Sigmoid colon (tissue), 7 donors: ENCODE data around the gene CNOT9. TPM values are rescaled to one million over a fixed set of nuclear protein-coding genes. Genes with fewer than 3 reads are reported as not detected.

ENCODE experiments used
- DNase-seq: peaks from one replicate; pipeline ENCODE4 v3.0.0-alpha.2; 2019
- H3K27ac ChIP-seq, 4 donors: fragments of 200-600 bp; sonication (generic); one replicate each; pipeline ENCODE4 v1.5.1; 2016 to 2019; ENCODE audit warnings: mild to moderate bottlenecking in 1 of 4
- H3K27me3 ChIP-seq, 3 donors: fragments of 200-600 bp; sonication (generic); one replicate each; pipeline ENCODE4 v1.5.1; 2019; ENCODE audit warnings: mild to moderate bottlenecking in 1 of 3
- H3K36me3 ChIP-seq, 4 donors: fragments of 200-600 bp; sonication (generic); one replicate each; pipeline ENCODE4 v1.5.1; 2016 to 2019
- H3K4me1 ChIP-seq, 4 donors: fragments of 200-600 bp; sonication (generic); one replicate each; pipeline ENCODE4 v1.5.1; 2017 to 2019
- H3K4me3 ChIP-seq, 4 donors: fragments of 200-600 bp; sonication (generic); one replicate each; pipeline ENCODE4 v1.5.1; 2017 to 2019; ENCODE audit warnings: mild to moderate bottlenecking in 2 of 4, moderate library complexity in 1 of 4
- H3K9me3 ChIP-seq, 4 donors: fragments of 200-600 bp in 3 of 4; sonication (generic) in 3 of 4; one replicate each; pipeline versions ENCODE4 v1.5.1 to v1.6.1; 2013 to 2019
- EP300 ChIP-seq, 4 donors: sonication (generic); formaldehyde crosslinking; IDR thresholded peaks; one replicate each; pipeline ENCODE4 v1.6.1; 2017; ENCODE audit warnings: antibody characterized with exemption in 4 of 4
- POLR2A ChIP-seq, 2 donors: fragments of 450-650 bp; IDR thresholded peaks; one replicate each; pipeline ENCODE4 v1.6.1; 2016; ENCODE audit warnings: antibody characterized with exemption in 2 of 2, mild to moderate bottlenecking in 2 of 2, moderate library complexity in 2 of 2
- POLR2AphosphoS5 ChIP-seq, 4 donors: sonication (generic); formaldehyde crosslinking; IDR thresholded peaks; one replicate each; pipeline ENCODE4 v1.6.1; 2017; ENCODE audit warnings: antibody characterized with exemption in 4 of 4
- WGBS, 2 donors: extraction: QIAGEN DNeasy Blood & Tissue Kit; methylation state at CpG; one replicate each; pipeline ENCODE4 v1.1.7; 2013; 5-methylcytosine and 5-hydroxymethylcytosine counted together
- intact Hi-C: fragments of 100-400 bp; cut with DNase I; formaldehyde crosslinking; loops from one replicate; pipeline ENCODE4 v1.15.1; 2023
- polyA plus RNA-seq, 3 donors: library from polyadenylated mRNA; stranded (reverse); fragments of 200-250 nt; gene quantifications; one replicate each; pipeline ENCODE4 v1.2.3, GENCODE V29; 2013
- small RNA-seq, 3 donors: library from RNA; depleted of rRNA; stranded (forward); fragments of <200 nt; gene quantifications; one replicate each; pipeline ENCODE3, GENCODE V24; 2016
- total RNA-seq, 4 donors: library from RNA; depleted of rRNA; stranded (reverse); fragments of >200 nt; gene quantifications; one replicate each; pipeline ENCODE4 v1.1.0, GENCODE V29; 2016
- TF ChIP-seq, protein P1 (sequence below), 4 experiments: fragments of 450-650 bp in 3 of 4; fragments of 200-600 bp in 1 of 4; IDR thresholded peaks; one replicate each; pipeline ENCODE4 v1.5.1; 2016 to 2019; ENCODE audit warnings: antibody characterized with exemption in 4 of 4, mild to moderate bottlenecking in 3 of 4, moderate library complexity in 2 of 4
- donor health status: healthy with polysubstance abuse.
- donor health status: Bipolar disorder and iron deficiency.
- donor health status: healthy.

CNOT9 gene
- total and polyA plus RNA-seq, 7 donors: 9.6 to 36.2 (median 25.0) TPM

GRCh38 chr2:218645126-218645525 is 76.5 kb downstream of the CNOT9 start:
- Histone ChIP-seq H3K4me3 (no peak overlapping the region), H3K4me1 (no peaks in the 10 kb centered on the region), H3K36me3 (peaks cover 70 to 96% (median 72%) of the 10 kb centered on the region in 4 donors), H3K9me3 (no peaks in the 10 kb centered on the region), H3K27ac (no peak overlapping the region), H3K27me3 (no peaks in the 10 kb centered on the region)
- 68 to 75% methylated on average over 1 of the region's 1 CpG for WGBS, 2 donors
- intact Hi-C loops: loop anchor here (5.0 to 10.0 kb wide), 2 partner anchors 78 to 350 kb away; partner anchors contain the start of genes CNOT9, TMBIM1 and USP37
- TF ChIP-seq, protein P1, sequence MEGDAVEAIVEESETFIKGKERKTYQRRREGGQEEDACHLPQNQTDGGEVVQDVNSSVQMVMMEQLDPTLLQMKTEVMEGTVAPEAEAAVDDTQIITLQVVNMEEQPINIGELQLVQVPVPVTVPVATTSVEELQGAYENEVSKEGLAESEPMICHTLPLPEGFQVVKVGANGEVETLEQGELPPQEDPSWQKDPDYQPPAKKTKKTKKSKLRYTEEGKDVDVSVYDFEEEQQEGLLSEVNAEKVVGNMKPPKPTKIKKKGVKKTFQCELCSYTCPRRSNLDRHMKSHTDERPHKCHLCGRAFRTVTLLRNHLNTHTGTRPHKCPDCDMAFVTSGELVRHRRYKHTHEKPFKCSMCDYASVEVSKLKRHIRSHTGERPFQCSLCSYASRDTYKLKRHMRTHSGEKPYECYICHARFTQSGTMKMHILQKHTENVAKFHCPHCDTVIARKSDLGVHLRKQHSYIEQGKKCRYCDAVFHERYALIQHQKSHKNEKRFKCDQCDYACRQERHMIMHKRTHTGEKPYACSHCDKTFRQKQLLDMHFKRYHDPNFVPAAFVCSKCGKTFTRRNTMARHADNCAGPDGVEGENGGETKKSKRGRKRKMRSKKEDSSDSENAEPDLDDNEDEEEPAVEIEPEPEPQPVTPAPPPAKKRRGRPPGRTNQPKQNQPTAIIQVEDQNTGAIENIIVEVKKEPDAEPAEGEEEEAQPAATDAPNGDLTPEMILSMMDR (IDR thresholded peaks at IDR 0.05): no peak
- TF ChIP-seq EP300 (IDR thresholded peaks at IDR 0.05): no peak
- TF ChIP-seq POLR2AphosphoS5 (IDR thresholded peaks at IDR 0.05): no peak
- no peak for TF ChIP-seq POLR2A (IDR thresholded peaks at IDR 0.05)
- no peak for DNase-seq

Small RNA genes within 50 kb of the gene (small RNA-seq; reads per million reads assigned to genes)
- 0 reads per million in 3 donors for gene RNU6-136P

Other genes starting within 250 kb of the CNOT9 start
- not detected for gene CATIP, start 212.0 kb upstream of the CNOT9 start, total RNA-seq
- gene CATIP, start 212.0 kb upstream of the CNOT9 start, polyA plus RNA-seq: under 1 TPM in 1 of 3 donors, not detected in 2; 0.07 TPM
- 10 to 100 TPM; 13.8 to 19.0 (median 16.9) TPM for gene SLC11A1, start 186.6 kb upstream of the CNOT9 start, total RNA-seq
- 1 to 10 TPM; 1.2 to 7.0 (median 1.6) TPM for gene SLC11A1, start 186.6 kb upstream of the CNOT9 start, polyA plus RNA-seq
- gene CTDSP1, start 169.0 kb upstream of the CNOT9 start, total RNA-seq: 10 to 100 TPM; 78.4 to 90.3 (median 80.7) TPM
- gene CTDSP1, start 169.0 kb upstream of the CNOT9 start, polyA plus RNA-seq: 100 to 1,000 TPM in 2 of 3 donors, 10 to 100 TPM in 1; 75.1 to 120 (median 105) TPM
- gene VIL1, start 149.7 kb upstream of the CNOT9 start, total RNA-seq: 1 to 10 TPM in 1 of 4 donors, under 1 TPM in 1, not detected in 2; 0.71 to 2.8 TPM
- gene VIL1, start 149.7 kb upstream of the CNOT9 start, polyA plus RNA-seq: 100 to 1,000 TPM; 111 to 172 (median 170) TPM
- gene USP37, start 488 bp upstream of the CNOT9 start, total RNA-seq: 10 to 100 TPM in 2 of 4 donors, 1 to 10 TPM in 2; 6.6 to 11.4 (median 10.5) TPM
- gene USP37, start 488 bp upstream of the CNOT9 start, polyA plus RNA-seq: 1 to 10 TPM; 1.8 to 6.0 (median 3.6) TPM
- gene PLCD4, start 39.1 kb downstream of the CNOT9 start, total RNA-seq: 10 to 100 TPM; 10.9 to 42.4 (median 30.4) TPM
- gene PLCD4, start 39.1 kb downstream of the CNOT9 start, polyA plus RNA-seq: under 1 TPM in 1 of 3 donors, not detected in 2; 0.64 TPM
- gene ZNF142, start 90.8 kb downstream of the CNOT9 start, total RNA-seq: 10 to 100 TPM; 14.6 to 24.4 (median 19.5) TPM
- 10 to 100 TPM in 1 of 3 donors, 1 to 10 TPM in 2; 1.6 to 10.2 (median 4.8) TPM for gene ZNF142, start 90.8 kb downstream of the CNOT9 start, polyA plus RNA-seq
- 10 to 100 TPM; 20.7 to 42.5 (median 25.2) TPM for gene BCS1L, start 90.8 kb downstream of the CNOT9 start, total RNA-seq
- 10 to 100 TPM; 13.4 to 27.8 (median 20.4) TPM for gene BCS1L, start 90.8 kb downstream of the CNOT9 start, polyA plus RNA-seq
- 10 to 100 TPM in 3 of 4 donors, 1 to 10 TPM in 1; 6.4 to 24.7 (median 21.9) TPM for gene RNF25, start 103.2 kb downstream of the CNOT9 start, total RNA-seq
- 10 to 100 TPM; 11.6 to 19.2 (median 14.3) TPM for gene RNF25, start 103.2 kb downstream of the CNOT9 start, polyA plus RNA-seq
- gene STK36, start 103.2 kb downstream of the CNOT9 start, total RNA-seq: 10 to 100 TPM; 13.6 to 79.5 (median 27.0) TPM
- 10 to 100 TPM in 1 of 3 donors, 1 to 10 TPM in 2; 3.9 to 15.8 (median 4.2) TPM for gene STK36, start 103.2 kb downstream of the CNOT9 start, polyA plus RNA-seq
- 10 to 100 TPM; 11.4 to 16.0 (median 12.5) TPM for gene TTLL4, start 142.0 kb downstream of the CNOT9 start, total RNA-seq
- gene TTLL4, start 142.0 kb downstream of the CNOT9 start, polyA plus RNA-seq: 10 to 100 TPM in 1 of 3 donors, 1 to 10 TPM in 2; 6.0 to 15.1 (median 6.0) TPM
- 10 to 100 TPM; 21.9 to 30.1 (median 25.7) TPM for gene CYP27A1, start 213.3 kb downstream of the CNOT9 start, total RNA-seq
- 10 to 100 TPM; 13.5 to 17.4 (median 14.6) TPM for gene CYP27A1, start 213.3 kb downstream of the CNOT9 start, polyA plus RNA-seq